IPS-NIHi7 (cell line): ENCODE measurements around the gene ZNRF3.

Experiments
- DNase-seq: peaks from one replicate; pipeline ENCODE4 v3.0.0; 2012; ENCODE audit warnings: mixed read lengths; ENCODE audit errors: extremely low spot score

ZNRF3 gene

GRCh38 chr22:29088809-29089208, 205.4 kb downstream of the ZNRF3 start:
- no peak for DNase-seq

- no peak for DNase-seq
These were observed 206.1 kb downstream of the ZNRF3 start for GRCh38 chr22:29089507-29089906.

- DNase-seq, result no peak
These were observed 206.7 kb downstream of the ZNRF3 start for GRCh38 chr22:29090039-29090438.

- DNase-seq, result no peak
These were observed 208.9 kb downstream of the ZNRF3 start for GRCh38 chr22:29092243-29092642.

GRCh38 chr22:29093030-29093429, 209.7 kb downstream of the ZNRF3 start:
- DNase-seq, result no peak

- no peak for DNase-seq
These were observed 210.3 kb downstream of the ZNRF3 start for GRCh38 chr22:29093501-29094300.

GRCh38 chr22:29095459-29095858, 212.1 kb downstream of the ZNRF3 start:
- DNase-seq, result no peak

GRCh38 chr22:29096736-29097669, 213.6 kb downstream of the ZNRF3 start:
- no peak for DNase-seq

- no peak for DNase-seq
These were observed 214.9 kb downstream of the ZNRF3 start for GRCh38 chr22:29098296-29098695.

GRCh38 chr22:29102300-29102699, 218.9 kb downstream of the ZNRF3 start:
- no peak for DNase-seq

GRCh38 chr22:29103121-29103520, 219.7 kb downstream of the ZNRF3 start:
- no peak for DNase-seq

- no peak for DNase-seq
These were observed 222.1 kb downstream of the ZNRF3 start for GRCh38 chr22:29105468-29105867.

- no peak for DNase-seq
These were observed 223.5 kb downstream of the ZNRF3 start for GRCh38 chr22:29106839-29107238.
